K562 (cell line): ENCODE data around the gene PNRC1. TPM values are rescaled to one million over a fixed set of nuclear protein-coding genes. Genes with fewer than 3 reads are reported as not detected.

Source experiments
- ATAC-seq: fragments of 200-7000 bp; cut with Tn5 transposase; 3 replicates; pipeline ENCODE4 v1.9.1; 2020; ENCODE audit warnings: moderate library complexity
- BruUV-seq: library from RNA; stranded (reverse); fragments of 400-500 nt; replicated peaks from 2 replicates; lab custom pipeline; 2021; lab: Mats Ljungman, UMichigan
- CTCF ChIA-PET: fragments of 300-600 bp; formaldehyde crosslinking; extraction: SDS; loops from one replicate; lab custom pipeline; 2021; ENCODE audit warnings: low intra/inter-chr PET ratio; lab: Yijun Ruan, JAX
- POLR2A ChIA-PET: fragments of 300-600, 350-650 bp; sonication (Branson Sonifier 250); formaldehyde crosslinking; extraction: SDS; loops from one replicate; lab custom pipeline; 2021; ENCODE audit warnings: antibody characterized with exemption, inconsistent platforms; lab: Yijun Ruan, JAX
- DNase-seq, 4 experiments: peaks; one replicate each; pipeline versions ENCODE4 v3.0.0 to v3.0.0-alpha.2; 2011 to 2018; ENCODE audit warnings: low spot score in 3 of 4, mixed read lengths in 3 of 4; ENCODE audit errors: extremely low read depth in 1 of 4
- FAIRE-seq: peaks from 2 replicates; lab custom pipeline; 2011; peaks lifted over from hg19 to GRCh38; lab: Jason Lieb, UNC
- H2AFZ ChIP-seq: 2 replicates; pipeline ENCODE4 v1.6.0; 2011; ENCODE audit warnings: low read depth, low read length, control low read depth, inconsistent platforms
- H3K27ac ChIP-seq: fragments of 200-600 bp; 3 replicates; pipeline ENCODE4 v1.8.0; 2011; ENCODE audit warnings: low read depth, mild to moderate bottlenecking, control low read depth, inconsistent platforms, low read length, moderate library complexity, mixed read lengths; ENCODE audit errors: extremely low read depth
- H3K27me3 ChIP-seq, 2 experiments: fragments of 300-600 bp in 1 of 2; 2 replicates in 1 of 2; 3 replicates in 1 of 2; pipeline versions ENCODE4 v1.6.0 to v1.8.0; 2011; ENCODE audit warnings: inconsistent platforms in 2 of 2, low read length in 2 of 2, mild to moderate bottlenecking in 1 of 2, mixed read lengths in 1 of 2, moderate library complexity in 1 of 2; ENCODE audit not compliant: control insufficient read depth in 2 of 2, insufficient read depth in 2 of 2
- H3K36me3 ChIP-seq: fragments of 300-600 bp; 3 replicates; pipeline ENCODE4 v1.8.0; 2011; ENCODE audit warnings: mild to moderate bottlenecking, low read length, inconsistent platforms; ENCODE audit not compliant: control insufficient read depth, insufficient read depth
- H3K4me1 ChIP-seq, 2 experiments: fragments of 200-600 bp in 1 of 2; replicated peaks in 1 of 2; 2 replicates in 1 of 2; 3 replicates in 1 of 2; pipeline versions ENCODE4 v1.5.1 to v1.8.0; 2011; ENCODE audit warnings: inconsistent platforms in 2 of 2, low read length in 2 of 2, mild to moderate bottlenecking in 1 of 2, mixed read lengths in 1 of 2, moderate library complexity in 1 of 2; ENCODE audit not compliant: control insufficient read depth in 2 of 2, insufficient read depth in 2 of 2
- H3K4me2 ChIP-seq: 2 replicates; pipeline ENCODE4 v1.6.1; 2011; ENCODE audit warnings: low read length, control low read depth, inconsistent platforms, mixed read lengths; ENCODE audit not compliant: insufficient read depth
- H3K4me3 ChIP-seq: fragments of 200-600 bp; sonication (generic), shearing (Covaris generic); 2 replicates; pipeline ENCODE4 v1.5.1; 2016; ENCODE audit warnings: control low read depth, inconsistent platforms
- H3K79me2 ChIP-seq: fragments of 200-600 bp; 3 replicates; pipeline ENCODE4 v1.8.0; 2011; ENCODE audit warnings: low read length, inconsistent platforms; ENCODE audit not compliant: control insufficient read depth, insufficient read depth
- H3K9ac ChIP-seq, 2 experiments: 2 replicates each; pipeline versions ENCODE4 v1.6.0 to v1.6.1; 2011; ENCODE audit warnings: low read depth in 2 of 2, low read length in 2 of 2, control low read depth in 1 of 2, inconsistent platforms in 1 of 2, mild to moderate bottlenecking in 1 of 2, mixed read lengths in 1 of 2; ENCODE audit not compliant: insufficient read depth in 1 of 2
- H3K9me1 ChIP-seq: one replicate; pipeline ENCODE4 v1.6.0; 2011; ENCODE audit warnings: inconsistent platforms, mild to moderate bottlenecking, low read length, moderate library complexity; ENCODE audit not compliant: control insufficient read depth, insufficient read depth
- H3K9me3 ChIP-seq: replicated peaks from 2 replicates; pipeline ENCODE4 v1.5.1; 2011; ENCODE audit warnings: low read depth, low read length, inconsistent platforms; ENCODE audit not compliant: control insufficient read depth, insufficient read depth
- H4K20me1 ChIP-seq: replicated peaks from 2 replicates; pipeline ENCODE4 v1.6.1; 2011; ENCODE audit warnings: low read length, inconsistent platforms, mixed read lengths; ENCODE audit not compliant: control insufficient read depth, insufficient read depth
- DACH1 ChIP-seq: fragments of 450-650 bp; IDR thresholded peaks from 2 replicates; pipeline ENCODE4 v1.6.1; 2018; ENCODE audit not compliant: partially characterized antibody
- FOXK2 ChIP-seq, 2 experiments: fragments of 450-650 bp; IDR thresholded peaks in 1 of 2; conservative IDR thresholded peaks in 1 of 2; 2 replicates each; pipeline ENCODE4 v1.6.1; 2016; ENCODE audit warnings: low read depth in 2 of 2, mild to moderate bottlenecking in 1 of 2
- KLF13 ChIP-seq: fragments of 450-650 bp; IDR thresholded peaks from 2 replicates; pipeline ENCODE4 v1.6.1; 2016; ENCODE audit warnings: missing genetic modification characterization, low read depth, mild to moderate bottlenecking, missing compliant biosample characterization, moderate library complexity, borderline replicate concordance
- KLF16 ChIP-seq: IDR thresholded peaks from 2 replicates; pipeline ENCODE4 v1.6.1; 2016; ENCODE audit warnings: antibody characterized with exemption
- SNIP1 ChIP-seq: fragments of 450-650 bp; IDR thresholded peaks from 2 replicates; pipeline ENCODE4 v1.7.1; 2017; ENCODE audit warnings: low read depth, mild to moderate bottlenecking
- SRSF1 ChIP-seq: fragments of 200-400 bp; formaldehyde crosslinking; IDR thresholded peaks from 2 replicates; pipeline ENCODE4 v1.6.1; 2017; ENCODE audit warnings: mild to moderate bottlenecking, low read depth, low read length, moderate library complexity
- ZC3H4 ChIP-seq: sonication (generic); formaldehyde crosslinking; IDR thresholded peaks from 2 replicates; pipeline ENCODE4 v1.9.0; 2021; ENCODE audit warnings: missing genetic modification reagents, borderline replicate concordance
- ZNF133 ChIP-seq: fragments of 250-450 bp; sonication (Bioruptor Pico); IDR thresholded peaks from 2 replicates; pipeline ENCODE4 v1.4.0; 2020; ENCODE audit warnings: mild to moderate bottlenecking
- WGBS: fragments of 100-300 bp; shearing (Covaris generic); methylation state at CpG from one replicate; pipeline ENCODE4 v1.1.6; 2016; ENCODE audit warnings: low coverage, mixed read lengths; ENCODE audit not compliant: insufficient coverage; ENCODE audit errors: missing lambda C conversion rate; 5-methylcytosine and 5-hydroxymethylcytosine counted together
- in situ Hi-C: fragments of 300-500 bp; cut with MboI; formaldehyde crosslinking; loops from 4 replicates; pipeline ENCODE4 v1.15.0; 2018; ENCODE audit warnings: inconsistent platforms, mixed read lengths
- intact Hi-C: fragments of 100-400 bp; cut with micrococcal nuclease; formaldehyde crosslinking; loops from 2 replicates; pipeline ENCODE4 v1.14.2; 2022
- polyA plus RNA-seq, 8 experiments: library from polyadenylated mRNA; depleted of rRNA in 4 of 8; stranded (reverse) in 5 of 8; unstranded in 3 of 8; fragments of >200 nt; fragmentation: Nextera tagmentation in 2 of 8; fragmentation: Illumina TruSeq in 1 of 8; extraction: Ambion mirVana in 2 of 8; extraction: Trizol in 1 of 8; gene quantifications; 2 replicates each; pipeline versions ENCODE4 v1.2.1 to v1.2.3, GENCODE V29; 2011 to 2014; ENCODE audit warnings: inconsistent platforms in 1 of 8, missing spikeins in 1 of 8
- total RNA-seq, 7 experiments: library from RNA; depleted of rRNA in 6 of 7; stranded (reverse); fragments of >200 nt in 6 of 7; fragmentation: Illumina TruSeq in 2 of 7; extraction: Trizol in 2 of 7; gene quantifications; 2 replicates each; pipeline versions ENCODE4 v1.2.1 to v1.2.3, GENCODE V29; 2011 to 2021; ENCODE audit warnings: low replicate concordance in 1 of 7
- TF ChIP-seq, protein P1 (sequence below): sonication (generic); formaldehyde crosslinking; IDR thresholded peaks from 2 replicates; pipeline ENCODE4 v1.8.0; 2022; ENCODE audit warnings: missing genetic modification reagents, mild to moderate bottlenecking, borderline replicate concordance

PNRC1 gene
- total and polyA plus RNA-seq, 9 of the 15 experiments (the other 6 are each of a cell fraction or from before 2014, with no cell fraction given), result 1.2 to 10.8 (median 6.5) TPM

- CTCF ChIA-PET, result no interaction called here
- FAIRE-seq, result no peak
- H2AFZ ChIP-seq, result no peak overlapping the region
- H3K36me3 ChIP-seq, result no peaks in the 10 kb centered on the region
- 1% methylated on average over 9 of the region's 9 CpGs for WGBS
- no peaks in the 10 kb centered on the region for H3K9me3 ChIP-seq
- no TSS peak for BruUV-seq
- no peak overlapping the region for H3K9ac ChIP-seq
- no peak for TF ChIP-seq KLF16
- TF ChIP-seq, protein P1, sequence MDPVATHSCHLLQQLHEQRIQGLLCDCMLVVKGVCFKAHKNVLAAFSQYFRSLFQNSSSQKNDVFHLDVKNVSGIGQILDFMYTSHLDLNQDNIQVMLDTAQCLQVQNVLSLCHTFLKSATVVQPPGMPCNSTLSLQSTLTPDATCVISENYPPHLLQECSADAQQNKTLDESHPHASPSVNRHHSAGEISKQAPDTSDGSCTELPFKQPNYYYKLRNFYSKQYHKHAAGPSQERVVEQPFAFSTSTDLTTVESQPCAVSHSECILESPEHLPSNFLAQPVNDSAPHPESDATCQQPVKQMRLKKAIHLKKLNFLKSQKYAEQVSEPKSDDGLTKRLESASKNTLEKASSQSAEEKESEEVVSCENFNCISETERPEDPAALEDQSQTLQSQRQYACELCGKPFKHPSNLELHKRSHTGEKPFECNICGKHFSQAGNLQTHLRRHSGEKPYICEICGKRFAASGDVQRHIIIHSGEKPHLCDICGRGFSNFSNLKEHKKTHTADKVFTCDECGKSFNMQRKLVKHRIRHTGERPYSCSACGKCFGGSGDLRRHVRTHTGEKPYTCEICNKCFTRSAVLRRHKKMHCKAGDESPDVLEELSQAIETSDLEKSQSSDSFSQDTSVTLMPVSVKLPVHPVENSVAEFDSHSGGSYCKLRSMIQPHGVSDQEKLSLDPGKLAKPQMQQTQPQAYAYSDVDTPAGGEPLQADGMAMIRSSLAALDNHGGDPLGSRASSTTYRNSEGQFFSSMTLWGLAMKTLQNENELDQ (CRISPR knock-in tag), result no peak
- no peak for TF ChIP-seq DACH1
- no peak for TF ChIP-seq ZNF133 (CRISPR knock-in tag)
- TF ChIP-seq SNIP1, result no peak
- no peak for TF ChIP-seq SRSF1
- no peak for TF ChIP-seq ZC3H4
- TF ChIP-seq KLF13, result no peak
- TF ChIP-seq FOXK2 (conservative IDR thresholded peaks at IDR 0.05 in 1 of 2, IDR thresholded peaks at IDR 0.05 in 1 of 2; ENCODE audit: low read depth in 2 of 2), result no peak
- POLR2A ChIA-PET, result interaction anchor here (0.9 kb wide), 1 partner anchor 13 kb away, joined by 3 read pairs; no protein-coding TSS in a partner anchor
- H3K4me3 ChIP-seq, result no peak overlapping the region
- H3K27me3 ChIP-seq, result peaks cover 3 to 7% of the 10 kb centered on the region in 2 experiments; a peak in 3 of 5 replicates
- in situ Hi-C loops, result no loop called here
- no peak for DNase-seq
- no peak overlapping the region for H3K27ac ChIP-seq
- no peaks in the 10 kb centered on the region for H3K79me2 ChIP-seq
- H3K9me1 ChIP-seq, result no peaks in the 10 kb centered on the region
- no peak overlapping the region for H3K4me2 ChIP-seq
- intact Hi-C loops, result no loop called here
- ATAC-seq, result no peak
- no peaks in the 10 kb centered on the region for H4K20me1 ChIP-seq
- H3K4me1 ChIP-seq, result no peaks in the 10 kb centered on the region
Observed at GRCh38 chr6:89133981-89134380, 53.4 kb downstream of the PNRC1 start.
